Ovary (tissue), 9 donors: ENCODE results near the gene CBX3. TPM values are rescaled to one million over a fixed set of nuclear protein-coding genes. Genes with fewer than 3 reads are reported as not detected.
"Not testable (repeated sequence)": the region's sequence is repeated elsewhere in the genome, so short reads cannot be mapped to it uniquely, and the experiment has no call there.

ENCODE experiments used
- DNase-seq, 5 donors: peaks; one replicate each; pipeline ENCODE4 v3.0.0-alpha.2; 2019 to 2020
- H3K27ac ChIP-seq, 2 donors: fragments of 200-600 bp; one replicate each; pipeline versions ENCODE4 v1.5.1 to v1.8.0; 2019 to 2022
- H3K27me3 ChIP-seq: fragments of 200-600 bp; one replicate; pipeline ENCODE4 v1.8.0; 2022
- H3K36me3 ChIP-seq: fragments of 200-600 bp; sonication (generic); one replicate; pipeline ENCODE4 v1.5.1; 2019
- H3K4me1 ChIP-seq: one replicate; pipeline ENCODE4 v1.8.1; 2013; ENCODE audit warnings: mild to moderate bottlenecking, moderate library complexity; ENCODE audit not compliant: insufficient read depth
- H3K4me3 ChIP-seq: fragments of 200-600 bp; sonication (generic); one replicate; pipeline ENCODE4 v1.5.1; 2017
- H3K9me3 ChIP-seq, 2 donors: fragments of 200-600 bp in 1 of 2; sonication (generic) in 1 of 2; one replicate each; pipeline versions ENCODE4 v1.5.1 to v1.8.1; 2013 to 2019; ENCODE audit warnings: mild to moderate bottlenecking in 1 of 2, moderate library complexity in 1 of 2
- CTCF ChIP-seq, 3 donors: fragments of 450-650 bp in 2 of 3; fragments of 200-600 bp in 1 of 3; IDR thresholded peaks; one replicate each; pipeline versions ENCODE4 v1.5.1 to v1.8.0; 2016 to 2022; ENCODE audit warnings: antibody characterized with exemption in 3 of 3, mild to moderate bottlenecking in 1 of 3
- EP300 ChIP-seq: sonication (generic); formaldehyde crosslinking; IDR thresholded peaks from one replicate; pipeline ENCODE4 v1.6.1; 2017; ENCODE audit warnings: antibody characterized with exemption
- POLR2A ChIP-seq: fragments of 450-650 bp; IDR thresholded peaks from one replicate; pipeline ENCODE4 v1.6.1; 2017; ENCODE audit warnings: antibody characterized with exemption, mild to moderate bottlenecking, moderate library complexity
- whole genome bisulfite sequencing, 3 donors: extraction: QIAGEN DNeasy Blood & Tissue Kit in 1 of 3; methylation state at CpG; one replicate each; pipeline versions ENCODE4 v1.1.5 to v1.1.7; 2013 to 2017; 5-methylcytosine and 5-hydroxymethylcytosine counted together
- intact Hi-C, 4 donors: fragments of 100-400 bp; cut with DNase I; formaldehyde crosslinking; loops; one replicate each; pipeline versions ENCODE4 v1.11.0 to v1.15.1; 2022 to 2023
- polyA plus RNA-seq, 2 donors: library from polyadenylated mRNA; stranded (reverse); fragments of 200-250 nt in 1 of 2; fragments of 350-450 nt in 1 of 2; fragmentation: Illumina TruSeq in 1 of 2; extraction: RNeasy Lipid Tissue Mini Kit (QIAGEN cat#74804) in 1 of 2; gene quantifications; one replicate each; pipeline ENCODE4 v1.2.3, GENCODE V29; 2013 to 2014
- total RNA-seq, 7 donors: library from RNA; depleted of rRNA in 2 of 7; stranded (reverse); fragments of >200 nt in 2 of 7; fragmentation: NEBNext Ultra II Directional in 3 of 7; extraction: Animal tissue kit (Norgen Biotek cat#: 25700) in 3 of 7; gene quantifications; one replicate each; pipeline versions ENCODE4 v1.1.0 to v1.2.4, GENCODE V29; 2016 to 2023
- donor health status: DM: no; HTN: no; CAD: no; lungs with moderate emphysema.
- donor health status: DM: no; HTN: no; CAD: no.
- donor health status: Bipolar disorder and iron deficiency.
- donor health status: DM: yes; HTN: yes; CAD: no.
- donor health status: DM: no; HTN: no; CAD: no.
- donor health status: DM: yes; HTN: yes; CAD: no.

The CBX3 gene
- total and polyA plus RNA-seq, 9 donors: 71.7 to 133 (median 92.0) TPM

GRCh38 chr7:26191233-26191973 is 10.1 kb upstream of the CBX3 start:
- no peak overlapping the region for H3K27ac ChIP-seq
- peaks cover 5% of the 10 kb centered on the region for H3K36me3 ChIP-seq
- H3K4me3 ChIP-seq: no peak overlapping the region
- WGBS, 3 donors: 79 to 82% (median 81%) methylated on average over 7 of the region's 7 CpGs
- no peaks in the 10 kb centered on the region for H3K9me3 ChIP-seq
- H3K27me3 ChIP-seq: no peaks in the 10 kb centered on the region
- no peak for DNase-seq
- TF ChIP-seq CTCF (IDR thresholded peaks at IDR 0.05) (no peak), EP300 (no peak), POLR2A (no peak)
- peaks cover 4% of the 10 kb centered on the region for H3K4me1 ChIP-seq
- intact Hi-C loops: loop anchor here in 1 of 4 donors (10.0 kb wide), 1 partner anchor 297 kb away; no protein-coding TSS in a partner anchor

- peaks cover 4% of the 10 kb centered on the region for H3K4me1 ChIP-seq
- H3K9me3 ChIP-seq: no peaks in the 10 kb centered on the region
- WGBS, 3 donors: 76 to 79% (median 77%) methylated on average over 1 of the region's 1 CpG
- H3K27me3 ChIP-seq: no peaks in the 10 kb centered on the region
- no peak overlapping the region for H3K27ac ChIP-seq
- intact Hi-C loops: loop anchor here in 1 of 4 donors (10.0 kb wide), 1 partner anchor 297 kb away; no protein-coding TSS in a partner anchor
- TF ChIP-seq CTCF (IDR thresholded peaks at IDR 0.05) (no peak), POLR2A (no peak), EP300 (no peak)
- DNase-seq: no peak
- H3K36me3 ChIP-seq: peaks cover 5% of the 10 kb centered on the region
- no peak overlapping the region for H3K4me3 ChIP-seq
These were observed 9.5 kb upstream of the CBX3 start for GRCh38 chr7:26191974-26192479.

- no peaks in the 10 kb centered on the region for H3K27me3 ChIP-seq
- no peak overlapping the region for H3K27ac ChIP-seq
- H3K9me3 ChIP-seq: no peaks in the 10 kb centered on the region
- TF ChIP-seq POLR2A: no peak
- no peak for TF ChIP-seq CTCF (IDR thresholded peaks at IDR 0.05)
- no peak for TF ChIP-seq EP300
- peaks cover 5% of the 10 kb centered on the region for H3K4me1 ChIP-seq
- 72 to 75% (median 73%) methylated on average over 3 of the region's 3 CpGs for WGBS, 3 donors
- peaks cover 5% of the 10 kb centered on the region for H3K36me3 ChIP-seq
- DNase-seq: no peak
- no peak overlapping the region for H3K4me3 ChIP-seq
- intact Hi-C loops: loop anchor here in 1 of 4 donors (10.0 kb wide), 1 partner anchor 298 kb away; no protein-coding TSS in a partner anchor
These were observed 9.0 kb upstream of the CBX3 start for GRCh38 chr7:26192485-26193087.

GRCh38 chr7:26193432-26194207 is 7.9 kb upstream of the CBX3 start:
- Histone ChIP-seq H3K9me3 (no peaks in the 10 kb centered on the region), H3K27ac (no peak overlapping the region), H3K4me3 (no peak overlapping the region), H3K4me1 (peaks cover 5% of the 10 kb centered on the region), H3K27me3 (no peaks in the 10 kb centered on the region), H3K36me3 (peaks cover 5% of the 10 kb centered on the region)
- WGBS, 3 donors: 60 to 66% (median 65%) methylated on average over 8 of the region's 8 CpGs
- no peak for TF ChIP-seq CTCF (IDR thresholded peaks at IDR 0.05)
- intact Hi-C loops: loop anchor here in 1 of 4 donors (10.0 kb wide), 1 partner anchor 299 kb away; no protein-coding TSS in a partner anchor
- no peak for DNase-seq

- H3K4me1 ChIP-seq, H3K36me3 ChIP-seq, H3K4me3 ChIP-seq, H3K9me3 ChIP-seq, H3K27ac ChIP-seq, DNase-seq, H3K27me3 ChIP-seq: not testable (repeated sequence)
- WGBS, 3 donors: 68 to 72% (median 69%) methylated on average over 11 of the region's 11 CpGs
- intact Hi-C loops: loop anchor here in 1 of 4 donors (10.0 kb wide), 1 partner anchor 300 kb away; no protein-coding TSS in a partner anchor
These were observed 6.8 kb upstream of the CBX3 start for GRCh38 chr7:26194764-26195163.
